Putamen (tissue), 1 donor: ENCODE measurements around the gene UPB1.
A peak's percentile ranks its signal among the peaks of the same experiment; 100 is the strongest.
"Not testable (repeated sequence)": the region's sequence is repeated elsewhere in the genome, so short reads cannot be mapped to it uniquely, and the experiment has no call there.

ENCODE experiments used
- DNase-seq: peaks from one replicate; pipeline ENCODE4 v3.0.0-alpha.2; 2016; ENCODE audit warnings: low spot score

UPB1 gene

GRCh38 chr22:24535348-24535747 lies 40.2 kb downstream of the UPB1 start:
- no peak for DNase-seq

DNA sequence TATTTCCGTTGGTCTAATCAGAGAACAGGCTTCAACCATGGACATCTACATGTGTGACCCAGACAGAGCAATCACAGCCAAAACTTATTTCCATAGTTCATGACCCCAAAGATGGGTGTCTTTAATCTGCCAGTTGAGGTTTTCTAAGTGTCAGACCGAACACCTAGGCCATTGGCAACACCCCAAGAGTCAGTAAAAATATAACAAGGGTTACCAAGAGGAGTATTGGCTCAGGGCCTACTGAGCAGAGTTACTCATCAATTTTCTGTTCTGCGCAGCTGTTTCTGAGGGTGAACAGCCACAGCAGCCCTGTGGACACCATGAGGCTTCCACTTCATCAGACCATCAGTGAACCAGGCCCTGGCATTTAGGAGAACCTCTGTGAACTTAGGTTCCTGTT lies 41.0 kb downstream of the UPB1 start:
- DNase-seq: no peak

- no peak for DNase-seq
Measured at GRCh38 chr22:24540470-24540869, 45.3 kb downstream of the UPB1 start.

- DNase-seq: no peak
Measured at GRCh38 chr22:24541681-24542515, 46.8 kb downstream of the UPB1 start.

GRCh38 chr22:24542641-24543040 lies 47.5 kb downstream of the UPB1 start:
- DNase-seq: no peak

GRCh38 chr22:24543185-24543601 lies 48.1 kb downstream of the UPB1 start:
- no peak for DNase-seq

DNA sequence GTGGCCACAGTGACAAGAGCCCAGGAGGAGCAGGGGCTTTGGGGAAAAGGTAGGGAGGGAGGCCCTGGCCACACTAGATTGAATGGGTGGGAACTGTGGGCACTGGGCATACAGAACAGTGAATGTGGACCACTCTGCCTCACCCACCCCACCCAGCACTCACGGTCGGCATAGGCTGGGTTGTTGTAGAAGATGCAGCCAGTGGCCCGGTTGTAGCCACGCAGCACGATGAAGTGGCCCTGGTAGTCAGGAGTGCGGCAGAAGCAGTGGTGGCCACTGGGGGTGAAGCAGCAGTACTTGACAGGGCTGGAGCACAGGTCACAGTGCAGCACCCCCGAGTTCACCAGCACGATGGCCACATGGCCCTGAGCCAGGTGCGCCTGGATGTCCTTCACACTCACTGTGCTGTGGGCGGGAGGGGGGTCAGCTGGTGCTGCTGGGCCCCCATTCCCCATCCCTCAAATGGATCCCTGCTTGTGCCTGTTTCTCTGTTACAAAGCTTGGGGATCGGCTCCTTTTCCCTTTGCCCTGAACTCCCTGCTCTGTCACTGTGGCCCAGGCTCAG lies 48.6 kb downstream of the UPB1 start:
- DNase-seq: no peak

- DNase-seq: no peak
Measured at GRCh38 chr22:24548812-24549211, 53.7 kb downstream of the UPB1 start.

- no peak for DNase-seq
Measured at GRCh38 chr22:24550028-24550901, 55.1 kb downstream of the UPB1 start.

DNA sequence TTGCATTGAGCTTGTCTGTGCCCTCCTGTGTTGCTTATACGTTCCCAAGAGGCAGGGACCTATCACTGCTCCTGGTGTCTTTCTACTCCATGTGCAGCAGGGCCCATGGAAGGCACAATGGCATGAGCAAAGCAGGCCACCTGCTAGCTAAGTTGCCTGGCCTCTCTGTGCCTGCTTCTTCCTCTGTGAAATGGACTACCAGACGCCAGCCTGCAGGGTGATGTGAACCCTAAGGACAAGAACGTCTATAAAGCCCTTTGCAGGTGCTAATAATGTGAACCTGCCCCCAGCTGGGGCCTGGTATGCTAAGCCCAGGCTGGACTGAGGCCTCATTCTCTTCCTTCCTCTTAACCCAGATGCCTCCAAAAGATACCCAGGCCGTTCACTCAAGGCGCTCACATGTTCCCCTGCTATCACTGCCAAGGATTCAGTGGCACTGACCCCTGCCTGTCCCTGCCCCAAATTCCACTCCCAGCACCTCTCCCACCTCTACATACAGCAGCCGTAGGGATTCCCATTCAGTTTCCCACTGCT lies 55.8 kb downstream of the UPB1 start:
- DNase-seq: no peak

DNA sequence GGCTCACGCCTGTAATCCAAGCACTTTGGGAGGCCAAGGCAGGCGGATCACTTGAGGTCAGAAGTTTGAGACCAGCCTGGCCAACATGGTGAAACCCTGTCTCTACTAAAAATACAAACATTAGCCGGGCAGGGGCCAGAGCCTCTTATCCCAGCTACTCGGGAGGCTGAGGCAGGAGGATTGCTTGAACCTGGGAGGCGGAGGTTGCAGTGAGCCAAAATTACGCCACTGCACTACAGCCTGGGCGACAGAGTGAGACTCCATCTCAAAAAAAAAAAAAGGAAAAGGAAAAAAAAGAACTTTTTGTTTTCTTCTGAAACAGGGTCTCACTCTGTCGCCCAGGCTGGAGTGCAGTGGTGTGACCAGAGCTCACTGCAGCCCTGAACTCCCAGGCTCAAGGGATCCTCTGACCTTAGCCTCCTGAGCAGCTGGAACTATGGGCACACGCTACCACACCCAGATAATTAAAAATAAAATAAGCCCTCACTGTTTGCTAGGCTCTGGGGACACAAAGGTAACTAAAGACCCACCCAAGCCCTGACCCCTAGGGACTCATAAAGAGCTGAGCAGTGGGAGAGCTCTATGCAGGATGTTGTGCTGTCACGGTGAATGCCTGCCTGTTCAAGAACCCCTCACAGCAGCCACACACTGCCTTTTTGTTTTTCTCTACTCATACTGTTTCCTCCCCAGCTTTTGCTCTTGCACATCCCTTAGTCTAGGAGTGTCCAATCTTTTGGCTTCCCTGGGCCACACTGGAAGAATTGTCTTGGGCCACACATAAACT lies 57.6 kb downstream of the UPB1 start:
- DNase-seq: not testable (repeated sequence)

GRCh38 chr22:24553597-24554312 lies 58.6 kb downstream of the UPB1 start:
- DNase-seq: no peak

- DNase-seq: no peak
Measured at GRCh38 chr22:24554313-24555164, 59.4 kb downstream of the UPB1 start, which contains the start of gene GUCD1. Gene GUCD1 (minus strand): TSS chr22:24555138. CDS start chr22:24554991, 147 bp downstream.

GRCh38 chr22:24555165-24556039 lies 60.3 kb downstream of the UPB1 start, which contains the start of gene SNRPD3:
Gene SNRPD3 (plus strand): TSS chr22:24555999. CDS start chr22:24557675, 1,676 bp downstream.
- DNase-seq: peak; percentile 99

GRCh38 chr22:24559471-24559870 lies 64.3 kb downstream of the UPB1 start:
- DNase-seq: no peak

- DNase-seq: no peak
Measured at GRCh38 chr22:24563246-24563645, 68.1 kb downstream of the UPB1 start.

DNA sequence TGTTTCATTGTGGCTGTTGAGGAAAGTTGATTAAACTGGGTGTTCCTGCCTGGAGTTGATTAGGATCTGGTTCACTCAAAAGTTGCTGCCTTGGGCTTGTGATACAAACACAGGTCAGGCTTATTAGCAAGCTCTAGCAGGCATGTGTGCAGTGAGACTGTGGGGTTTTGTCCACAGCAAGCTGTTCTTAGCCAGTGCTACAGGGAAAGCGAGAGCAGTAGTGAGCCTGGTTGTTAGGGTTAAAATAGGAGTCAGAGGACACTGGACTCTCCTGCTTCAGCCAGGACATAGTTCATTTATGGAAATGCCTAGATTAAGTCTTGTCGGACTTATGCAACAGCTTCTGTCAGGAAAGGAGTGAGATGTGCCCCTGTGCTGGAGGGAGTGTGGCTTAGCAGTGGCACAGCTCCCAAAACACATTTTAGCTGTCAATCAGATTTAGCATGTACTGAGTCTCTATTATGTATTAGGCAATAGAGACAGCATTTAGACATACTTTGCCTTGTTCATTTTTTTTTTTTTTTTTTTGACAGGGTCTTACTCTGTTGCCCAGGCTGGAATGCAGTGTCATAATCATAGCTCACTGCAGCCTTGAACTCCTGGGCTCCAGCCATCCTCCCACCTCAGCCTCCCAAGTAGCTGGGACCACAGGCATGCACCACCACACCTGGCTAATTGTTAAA lies 69.4 kb downstream of the UPB1 start:
- no peak for DNase-seq

DNA sequence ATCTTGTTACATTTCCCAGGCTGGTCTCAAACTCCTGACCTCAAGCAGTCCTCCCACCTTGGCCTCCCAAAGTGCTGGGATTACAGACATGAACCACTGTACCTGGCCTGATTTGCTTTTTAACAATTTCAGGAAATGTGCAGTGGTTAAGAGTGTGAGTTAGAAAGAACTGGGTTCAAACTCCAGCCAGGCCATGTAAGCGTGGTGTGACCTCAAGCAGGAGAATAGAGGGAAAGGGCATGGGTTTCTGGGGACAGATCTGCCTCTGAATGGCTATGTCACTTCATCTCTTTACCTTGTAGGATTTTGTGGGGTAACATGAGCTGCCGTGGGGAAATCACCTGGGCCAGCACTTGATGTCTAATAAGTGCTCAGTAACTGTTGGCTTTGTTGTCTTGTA lies 69.9 kb downstream of the UPB1 start:
- DNase-seq: no peak
